Small intestine (tissue), 7 donors: Measurements from ENCODE around the gene GABARAPL1. TPM values are rescaled to one million over a fixed set of nuclear protein-coding genes. Genes with fewer than 3 reads are reported as not detected.

Experiments used
- DNase-seq, 2 donors: peaks; one replicate each; pipeline versions ENCODE4 v3.0.0 to v3.0.0-alpha.2; 2013
- FAIRE-seq: peaks from 2 replicates; lab custom pipeline; 2012; peaks lifted over from hg19 to GRCh38; lab: Jason Lieb, UNC
- H3K27ac ChIP-seq, 3 donors: one replicate each; pipeline ENCODE4 v1.5.1; 2013; ENCODE audit warnings: low read length in 2 of 3, mild to moderate bottlenecking in 2 of 3, control low read depth in 1 of 3, inconsistent platforms in 1 of 3, low read depth in 1 of 3, moderate library complexity in 1 of 3
- H3K27me3 ChIP-seq, 3 donors: one replicate each; pipeline ENCODE4 v1.6.1; 2013; ENCODE audit warnings: low read length in 3 of 3, inconsistent platforms in 1 of 3; ENCODE audit not compliant: control insufficient read depth in 3 of 3, insufficient read depth in 3 of 3
- H3K36me3 ChIP-seq, 3 donors: one replicate each; pipeline ENCODE4 v1.6.1; 2013; ENCODE audit warnings: low read length in 3 of 3, inconsistent platforms in 1 of 3, low read depth in 1 of 3, mild to moderate bottlenecking in 1 of 3, moderate library complexity in 1 of 3; ENCODE audit not compliant: control insufficient read depth in 3 of 3, insufficient read depth in 2 of 3
- H3K4me1 ChIP-seq, 3 donors: one replicate each; pipeline ENCODE4 v1.6.1; 2013; ENCODE audit warnings: low read length in 2 of 3, inconsistent platforms in 1 of 3, low read depth in 1 of 3, mild to moderate bottlenecking in 1 of 3, moderate library complexity in 1 of 3; ENCODE audit not compliant: control insufficient read depth in 3 of 3, insufficient read depth in 2 of 3
- H3K4me3 ChIP-seq, 3 donors: one replicate each; pipeline ENCODE4 v1.5.1; 2013; ENCODE audit warnings: low read length in 3 of 3, control low read depth in 1 of 3, inconsistent platforms in 1 of 3, low read depth in 1 of 3, mild to moderate bottlenecking in 1 of 3, moderate library complexity in 1 of 3
- H3K9me3 ChIP-seq, 2 donors: one replicate each; pipeline ENCODE4 v1.6.1; 2013; ENCODE audit warnings: low read depth in 1 of 2, low read length in 1 of 2; ENCODE audit not compliant: control insufficient read depth in 2 of 2, insufficient read depth in 1 of 2
- WGBS, 3 donors: extraction: QIAGEN DNeasy Blood & Tissue Kit; methylation state at CpG; one replicate each; pipeline ENCODE4 v1.1.7; 2013; 5-methylcytosine and 5-hydroxymethylcytosine counted together
- polyA plus RNA-seq, 4 donors: library from polyadenylated mRNA; stranded (reverse) in 3 of 4; unstranded in 1 of 4; fragments of 200-250 nt in 3 of 4; fragments of 120-200 nt in 1 of 4; gene quantifications; one replicate each; pipeline versions ENCODE4 v1.2.1 to v1.2.3, GENCODE V29; 2013
- donor health status: healthy with polysubstance abuse.
- donor health status: control.
- donor health status: control.
- donor health status: Bipolar disorder and iron deficiency.
- donor health status: healthy.

Gene GABARAPL1
- polyA plus RNA-seq, 4 donors, result 38.9 to 59.4 (median 56.3) TPM

GRCh38 chr12:10207136-10207535 is 5.5 kb upstream of the GABARAPL1 start:
- FAIRE-seq (no peak), DNase-seq (no peak)

GRCh38 chr12:10210225-10210624 is 2.5 kb upstream of the GABARAPL1 start:
- FAIRE-seq, result no peak
- Histone ChIP-seq H3K4me1 (peaks cover 2 to 11% (median 2%) of the 10 kb centered on the region in 3 donors), H3K36me3 (no peaks in the 10 kb centered on the region), H3K27me3 (no peaks in the 10 kb centered on the region), H3K4me3 (no peak overlapping the region), H3K9me3 (no peaks in the 10 kb centered on the region), H3K27ac (no peak overlapping the region)
- WGBS, 3 donors, result 91 to 92% (median 92%) methylated on average over 15 of the region's 15 CpGs
- DNase-seq, result no peak

More at GRCh38 chr12:10207136-10207535, 5.5 kb upstream of the GABARAPL1 start:
- Histone ChIP-seq H3K4me3 (no peak overlapping the region), H3K27ac (no peak overlapping the region), H3K9me3 (no peaks in the 10 kb centered on the region), H3K27me3 (no peaks in the 10 kb centered on the region), H3K4me1 (no peaks in the 10 kb centered on the region), H3K36me3 (no peaks in the 10 kb centered on the region)
- WGBS, 3 donors, result 26 to 61% (median 50%) methylated on average over 2 of the region's 2 CpGs

GRCh38 chr12:10211101-10211939 is 1.4 kb upstream of the GABARAPL1 start:
- Histone ChIP-seq H3K9me3 (no peaks in the 10 kb centered on the region), H3K36me3 (peaks cover 0 to 4% (median 0%) of the 10 kb centered on the region in 3 donors), H3K4me1 (peaks cover 2 to 16% (median 2%) of the 10 kb centered on the region in 3 donors), H3K27ac (peak overlapping the region in 2 of 3 donors; percentile 98 to 99), H3K4me3 (no peak overlapping the region), H3K27me3 (no peaks in the 10 kb centered on the region)
- WGBS, 3 donors, result 91 to 92% (median 91%) methylated on average over 25 of the region's 25 CpGs
- FAIRE-seq, result no peak
- no peak for DNase-seq

- H3K27me3 ChIP-seq, result no peaks in the 10 kb centered on the region
- FAIRE-seq (no peak), DNase-seq (peak; percentile 99)
- peaks cover 2 to 16% (median 2%) of the 10 kb centered on the region in 3 donors for H3K4me1 ChIP-seq
- H3K27ac ChIP-seq, result peak overlapping the region; percentile 96 to 99 (median 98)
- no peaks in the 10 kb centered on the region for H3K9me3 ChIP-seq
- H3K4me3 ChIP-seq, result peak overlapping the region; percentile 53 to 96 (median 69)
- peaks cover 0 to 4% (median 0%) of the 10 kb centered on the region in 3 donors for H3K36me3 ChIP-seq
- 28 to 31% (median 30%) methylated on average over 39 to 40 of the region's 40 CpGs for WGBS, 3 donors
Observed at GRCh38 chr12:10211940-10212738, 538 bp upstream of the GABARAPL1 start.

GRCh38 chr12:10213168-10214135 is 775 bp downstream of the GABARAPL1 start:
- Histone ChIP-seq H3K9me3 (no peaks in the 10 kb centered on the region), H3K36me3 (peaks cover 0 to 12% (median 0%) of the 10 kb centered on the region in 3 donors), H3K4me3 (peak overlapping the region; percentile 53 to 96 (median 69)), H3K4me1 (peaks cover 2 to 16% (median 2%) of the 10 kb centered on the region in 3 donors), H3K27ac (peak overlapping the region; percentile 96 to 99 (median 98)), H3K27me3 (no peaks in the 10 kb centered on the region)
- WGBS, 3 donors, result 0 to 1% (median 1%) methylated on average over 45 to 47 of the region's 47 CpGs
- FAIRE-seq, result no peak
- peak; percentile 74 to 88 for DNase-seq

GRCh38 chr12:10214136-10214894 is 1.6 kb downstream of the GABARAPL1 start:
- 9 to 17% (median 12%) methylated on average over 10 of the region's 10 CpGs for WGBS, 3 donors
- Histone ChIP-seq H3K27ac (peak overlapping the region; percentile 96 to 99 (median 98)), H3K36me3 (peaks cover 0 to 18% (median 0%) of the 10 kb centered on the region in 3 donors), H3K27me3 (no peaks in the 10 kb centered on the region), H3K9me3 (no peaks in the 10 kb centered on the region), H3K4me1 (peaks cover 2 to 16% (median 2%) of the 10 kb centered on the region in 3 donors), H3K4me3 (peak overlapping the region; percentile 53 to 96 (median 69))
- DNase-seq (peak; percentile 39 to 53), FAIRE-seq (no peak)

- no peak for FAIRE-seq
- DNase-seq, result peak in 1 of 2 donors; percentile 10
- Histone ChIP-seq H3K4me1 (peaks cover 2 to 16% (median 2%) of the 10 kb centered on the region in 3 donors), H3K9me3 (no peaks in the 10 kb centered on the region), H3K36me3 (peaks cover 0 to 18% (median 0%) of the 10 kb centered on the region in 3 donors), H3K27ac (peak overlapping the region in 2 of 3 donors; percentile 15 to 99), H3K27me3 (no peaks in the 10 kb centered on the region), H3K4me3 (peak overlapping the region in 1 of 3 donors; percentile 69)
- WGBS, 3 donors, result 64 to 71% (median 70%) methylated on average over 3 of the region's 3 CpGs
Observed at GRCh38 chr12:10214895-10215267, 2.2 kb downstream of the GABARAPL1 start.
